ENCODE measurements around the gene CELF2. TPM values are rescaled to one million over a fixed set of nuclear protein-coding genes. Genes with fewer than 3 reads are reported as not detected.

Gene CELF2
- total RNA-seq, 1 experiment from 2014 or later: 28.7 TPM

DNA sequence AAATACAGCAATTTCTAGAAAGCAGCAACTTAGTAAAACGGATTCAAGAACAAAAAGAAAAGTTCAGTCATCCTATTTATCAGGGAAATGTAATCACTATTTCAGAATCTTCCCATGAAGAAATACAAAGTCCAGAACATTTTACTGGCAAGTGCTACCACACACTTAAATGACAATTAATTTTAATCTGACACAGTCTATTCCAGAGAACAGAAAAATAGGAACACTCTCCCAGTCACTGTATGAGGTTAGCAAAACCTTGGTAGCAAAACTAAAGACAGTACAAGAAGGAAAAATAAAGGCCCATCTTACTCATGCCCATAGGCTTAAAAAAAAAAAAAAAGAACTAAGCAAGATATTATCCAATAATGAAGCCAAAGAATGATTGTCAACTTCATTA, 295.8 kb downstream of the CELF2 start:
- H3T11ph ChIP-seq (ENCODE audit: low read length): no peak overlapping the region
- no peak overlapping the region for H2AFZ ChIP-seq (ENCODE audit: low read length)
- no peak overlapping the region for H3K4ac ChIP-seq (ENCODE audit: low read depth, low read length)
- H3K23me2 ChIP-seq (ENCODE audit: insufficient read length, low read depth, low read length, poor library complexity, severe bottlenecking): no peaks in the 10 kb centered on the region
- no peak overlapping the region for H4K91ac ChIP-seq (ENCODE audit: insufficient read length, low read depth, low read length)
- H2BK20ac ChIP-seq (ENCODE audit: low read depth, low read length, poor library complexity, severe bottlenecking): no peak overlapping the region
- H3K27me3 ChIP-seq (ENCODE audit: insufficient read depth, low read length): no peaks in the 10 kb centered on the region
- WGBS (ENCODE audit: extremely low coverage, insufficient read length, low lambda C conversion rate): no CpG with 5 or more reads among the region's 1 CpG
- no peak for DNase-seq
- no peaks in the 10 kb centered on the region for H3K4me1 ChIP-seq (ENCODE audit: insufficient read depth, low read length)
- H3K27ac ChIP-seq (ENCODE audit: insufficient read length, low read depth, low read length): no peak overlapping the region
- no peak overlapping the region for H2BK12ac ChIP-seq (ENCODE audit: insufficient read length, low read depth, low read length)
- no peak overlapping the region for H3K23ac ChIP-seq (ENCODE audit: insufficient read length, low read depth, low read length)
- no peak overlapping the region for H3K4me2 ChIP-seq (ENCODE audit: insufficient read depth, insufficient read length, low read length)
- no peak overlapping the region for H3K14ac ChIP-seq (ENCODE audit: insufficient read depth, low read length)
- no peaks in the 10 kb centered on the region for H3K9me3 ChIP-seq (ENCODE audit: control insufficient read depth, low read depth, low read length)
- H3K4me3 Mint-ChIP-seq: no peak overlapping the region
- H3K36me3 Mint-ChIP-seq (ENCODE audit: insufficient read depth in 1 of 3, low read depth in 3 of 3): peaks cover 8 to 48% (median 34%) of the 10 kb centered on the region in 3 experiments; a peak in 6 of 7 replicates
- H3K9me3 Mint-ChIP-seq: peaks cover 12 to 14% of the 10 kb centered on the region in 2 experiments
- no peak overlapping the region for H3K56ac ChIP-seq (ENCODE audit: insufficient read length, low read depth, low read length)
- H2BK5ac ChIP-seq (ENCODE audit: insufficient read length, low read length): no peak overlapping the region
- no peak overlapping the region for H2BK120ac ChIP-seq (ENCODE audit: low read depth, low read length, poor library complexity, severe bottlenecking)
- H2AK5ac ChIP-seq (ENCODE audit: insufficient read length, low read length): no peak overlapping the region
- no peaks in the 10 kb centered on the region for H4K20me1 ChIP-seq (ENCODE audit: control insufficient read depth, insufficient read depth, insufficient read length)
- no peak overlapping the region for H3K9ac ChIP-seq (ENCODE audit: extremely low read depth, insufficient read length, low read length)
- TF ChIP-seq, protein P1, sequence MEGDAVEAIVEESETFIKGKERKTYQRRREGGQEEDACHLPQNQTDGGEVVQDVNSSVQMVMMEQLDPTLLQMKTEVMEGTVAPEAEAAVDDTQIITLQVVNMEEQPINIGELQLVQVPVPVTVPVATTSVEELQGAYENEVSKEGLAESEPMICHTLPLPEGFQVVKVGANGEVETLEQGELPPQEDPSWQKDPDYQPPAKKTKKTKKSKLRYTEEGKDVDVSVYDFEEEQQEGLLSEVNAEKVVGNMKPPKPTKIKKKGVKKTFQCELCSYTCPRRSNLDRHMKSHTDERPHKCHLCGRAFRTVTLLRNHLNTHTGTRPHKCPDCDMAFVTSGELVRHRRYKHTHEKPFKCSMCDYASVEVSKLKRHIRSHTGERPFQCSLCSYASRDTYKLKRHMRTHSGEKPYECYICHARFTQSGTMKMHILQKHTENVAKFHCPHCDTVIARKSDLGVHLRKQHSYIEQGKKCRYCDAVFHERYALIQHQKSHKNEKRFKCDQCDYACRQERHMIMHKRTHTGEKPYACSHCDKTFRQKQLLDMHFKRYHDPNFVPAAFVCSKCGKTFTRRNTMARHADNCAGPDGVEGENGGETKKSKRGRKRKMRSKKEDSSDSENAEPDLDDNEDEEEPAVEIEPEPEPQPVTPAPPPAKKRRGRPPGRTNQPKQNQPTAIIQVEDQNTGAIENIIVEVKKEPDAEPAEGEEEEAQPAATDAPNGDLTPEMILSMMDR (conservative IDR thresholded peaks at IDR 0.05): no peak
- H2BK15ac ChIP-seq (ENCODE audit: low read depth, low read length): no peak overlapping the region
- H3K79me1 ChIP-seq (ENCODE audit: insufficient read depth, low read depth, low read length, poor library complexity, severe bottlenecking): no peaks in the 10 kb centered on the region
- no peak overlapping the region for H4K8ac ChIP-seq (replicated peaks; ENCODE audit: insufficient read length, low read depth, low read length)
- no peaks in the 10 kb centered on the region for H3K4me1 Mint-ChIP-seq
- H3K27me3 Mint-ChIP-seq (ENCODE audit: low read depth): no peaks in the 10 kb centered on the region
- no peak overlapping the region for H3K18ac ChIP-seq (ENCODE audit: insufficient read length, low read depth, low read length)
- no peak overlapping the region for H3K27ac Mint-ChIP-seq
- no peak overlapping the region for H4K5ac ChIP-seq (ENCODE audit: insufficient read length, low read depth, low read length)
- H3K79me2 ChIP-seq (ENCODE audit: insufficient read depth, low read length): no peaks in the 10 kb centered on the region
